ENCODE measurements around the gene GIPC2.
"Not testable (repeated sequence)": the region's sequence is repeated elsewhere in the genome, so short reads cannot be mapped to it uniquely, and the experiment has no call there.

The GIPC2 gene

GRCh38 chr1:78038071-78038470, 7.7 kb upstream of the GIPC2 start:
- DNase-seq = no peak

GRCh38 chr1:78038491-78038939, 7.3 kb upstream of the GIPC2 start:
- DNase-seq = no peak

DNA sequence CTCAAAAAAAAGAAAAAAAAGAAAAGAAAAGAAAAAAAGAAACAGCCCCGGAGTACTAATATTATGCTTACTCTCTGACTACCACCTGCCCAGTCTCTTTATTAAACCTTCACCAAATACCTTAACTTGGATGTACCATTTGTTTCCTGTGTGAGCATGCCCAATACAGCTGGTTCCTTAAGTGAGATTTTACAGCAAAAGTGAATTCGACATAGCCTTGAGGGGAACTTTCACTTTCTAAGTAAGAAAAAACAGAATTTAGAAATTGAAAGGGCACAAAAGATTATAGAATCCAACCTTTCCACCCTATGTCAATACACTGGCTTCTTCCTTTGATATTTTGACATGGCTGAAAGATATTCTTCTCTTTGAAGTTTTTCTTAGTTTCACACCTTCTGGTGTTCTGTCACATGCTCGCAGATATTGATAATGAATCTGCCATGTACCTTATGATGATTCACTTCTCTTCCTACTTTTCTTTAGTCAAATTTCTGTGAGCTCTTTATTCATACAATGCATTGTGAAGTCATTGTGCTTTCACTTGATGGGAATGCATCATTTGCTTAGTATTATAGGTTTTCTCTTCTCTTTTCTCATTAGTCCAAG, 5.2 kb upstream of the GIPC2 start:
- no peak for DNase-seq

GRCh38 chr1:78043436-78043835, 2.3 kb upstream of the GIPC2 start:
- no peak for DNase-seq

DNA sequence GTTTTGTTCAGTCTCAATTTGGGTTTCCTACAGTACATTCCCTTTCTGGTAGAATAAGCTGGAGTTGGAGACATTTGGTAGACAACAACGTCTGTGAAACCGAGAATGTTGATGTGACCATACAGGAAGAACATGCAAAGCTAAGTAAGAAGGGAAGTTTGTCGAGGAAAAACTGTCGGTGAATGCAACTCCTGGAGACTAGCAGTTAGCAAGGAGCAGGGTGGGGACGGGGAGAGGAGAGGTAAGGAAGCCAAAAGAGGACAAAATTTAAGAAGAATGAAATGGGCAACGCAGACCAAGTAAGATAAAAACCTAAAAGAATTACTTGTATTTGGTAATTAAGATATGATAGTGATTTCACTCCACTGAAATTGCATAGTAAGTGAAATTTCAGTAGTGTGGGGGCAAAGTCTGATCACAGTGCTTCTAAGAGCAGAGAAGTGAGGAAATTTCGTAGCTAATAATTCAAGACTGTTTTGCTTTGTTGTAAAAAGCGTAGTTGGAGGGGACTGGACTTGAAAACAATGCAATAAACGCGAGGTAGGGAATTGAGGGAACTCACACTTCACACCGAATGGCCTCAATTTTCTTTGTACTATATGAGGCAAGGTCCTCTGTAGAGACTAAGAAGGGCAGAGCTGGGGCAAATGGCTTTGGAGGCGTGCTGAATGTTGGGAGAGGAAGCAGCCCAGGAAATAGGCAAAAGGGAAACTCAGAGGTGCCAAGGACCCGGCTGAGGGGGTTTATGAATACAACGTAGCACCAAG, 787 bp upstream of the GIPC2 start:
- DNase-seq = no peak

DNA sequence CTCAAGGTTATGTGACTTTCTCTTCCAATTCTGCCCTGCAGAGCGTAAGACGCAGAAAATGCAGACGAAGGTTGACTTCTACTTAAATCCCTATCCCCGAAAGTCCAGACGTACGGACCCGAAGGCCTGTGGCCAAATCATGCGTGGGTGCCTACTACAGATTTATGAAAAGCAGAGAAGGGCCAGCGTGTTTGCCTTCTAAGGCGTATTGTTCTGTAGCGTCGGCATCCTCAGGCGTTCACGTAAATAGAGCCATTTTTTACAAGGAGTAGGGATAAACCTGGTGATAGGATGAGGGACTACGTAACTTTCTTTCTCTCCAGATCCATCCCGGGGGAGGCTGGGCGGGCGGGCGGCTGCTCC, 222 bp upstream of the GIPC2 start:
- no peak for DNase-seq

DNA sequence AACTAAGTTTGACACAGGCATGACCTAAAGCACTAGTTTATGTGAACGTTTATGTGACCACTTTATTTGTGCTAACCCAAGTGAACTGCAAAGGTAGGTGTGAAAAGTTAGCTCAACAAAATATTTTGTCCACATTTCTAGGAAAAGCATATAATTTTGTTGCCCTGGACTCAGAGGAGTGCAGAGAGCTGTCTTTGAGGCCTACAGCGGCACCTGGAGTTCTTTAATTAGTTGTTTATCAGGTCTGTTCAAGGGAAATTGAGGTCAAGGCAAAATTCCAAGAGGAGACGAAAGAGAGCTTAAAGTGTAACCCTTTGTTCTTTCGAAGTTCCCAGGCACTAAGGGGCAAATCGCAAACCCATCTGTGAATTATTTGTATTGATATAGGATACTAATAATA, 1.3 kb downstream of the GIPC2 start:
- no peak for DNase-seq

GRCh38 chr1:78047631-78048030, 1.9 kb downstream of the GIPC2 start:
- no peak for DNase-seq

- DNase-seq = no peak
These were observed 2.7 kb downstream of the GIPC2 start for GRCh38 chr1:78048446-78048845.

GRCh38 chr1:78049396-78049795, 3.6 kb downstream of the GIPC2 start:
- no peak for DNase-seq

DNA sequence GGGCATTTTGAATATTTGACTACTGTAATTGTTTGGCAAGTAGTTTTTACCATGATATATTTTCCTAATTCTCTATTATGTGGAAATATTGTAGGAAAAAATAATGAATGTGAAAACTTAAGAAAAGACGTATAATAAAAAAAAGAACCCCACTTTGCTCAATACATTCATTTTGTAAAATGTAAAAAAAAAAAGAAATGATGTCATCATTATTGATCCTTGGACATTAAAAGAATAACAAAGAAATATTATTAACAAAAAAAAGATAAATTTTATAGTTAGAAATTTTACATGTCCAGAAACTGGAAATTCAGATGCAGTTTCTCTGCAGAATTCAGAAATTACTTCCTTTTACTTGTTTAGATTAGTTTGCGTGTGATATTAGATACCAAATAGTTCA, 5.2 kb downstream of the GIPC2 start:
- no peak for DNase-seq

DNA sequence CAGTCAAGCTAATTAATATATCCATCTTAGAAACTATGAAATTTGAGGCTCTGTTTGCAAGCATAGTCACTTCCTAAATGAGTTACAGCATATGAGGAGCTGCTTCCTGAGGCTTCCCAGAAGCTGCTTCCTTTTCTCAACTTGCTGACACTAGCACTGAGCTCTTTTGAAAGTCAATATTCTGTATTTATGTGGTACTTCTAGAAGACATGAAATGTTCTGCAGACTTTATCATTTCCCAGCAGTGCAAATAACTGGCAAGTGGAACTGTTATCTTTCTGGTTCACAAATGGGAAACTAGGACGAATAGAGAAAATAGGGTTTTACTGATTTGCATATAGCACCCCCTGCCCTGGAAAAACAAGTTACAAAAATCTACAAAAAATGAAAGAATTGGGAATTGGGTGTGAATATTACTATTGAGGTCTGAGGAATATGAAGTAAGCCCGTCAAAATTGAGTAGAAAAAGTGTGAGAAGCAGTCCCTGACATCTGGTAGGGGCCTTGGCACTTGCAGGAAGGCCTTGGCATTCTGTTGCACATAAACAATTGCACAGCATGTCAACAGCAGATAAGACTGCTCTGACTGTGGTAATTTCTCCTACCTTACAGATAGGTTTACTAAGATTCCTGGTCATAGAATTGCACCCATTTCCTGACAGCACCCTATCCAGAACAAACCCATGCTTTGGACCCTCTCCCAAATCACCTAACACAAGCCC, 7.1 kb downstream of the GIPC2 start:
- DNase-seq = no peak

GRCh38 chr1:78053498-78053897, 7.7 kb downstream of the GIPC2 start:
- no peak for DNase-seq

DNA sequence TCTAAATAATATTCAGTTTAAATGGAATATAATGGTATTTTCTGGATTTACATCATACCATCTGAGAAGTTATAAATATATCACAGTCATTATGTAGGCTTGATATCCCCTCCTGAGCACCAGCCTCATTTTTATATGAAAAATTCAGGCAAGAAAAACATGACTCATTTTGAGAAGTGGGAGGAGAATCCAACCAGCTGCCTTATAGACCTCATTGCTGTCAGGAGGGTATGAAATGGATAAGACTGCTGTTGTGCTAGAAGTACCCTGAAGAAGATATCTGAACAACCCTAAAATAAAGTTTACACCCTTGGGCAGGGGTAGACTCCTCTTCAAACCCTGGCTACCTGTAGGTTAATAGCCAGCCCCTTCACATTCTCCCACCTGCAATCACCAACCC, 8.8 kb downstream of the GIPC2 start:
- DNase-seq = no peak

DNA sequence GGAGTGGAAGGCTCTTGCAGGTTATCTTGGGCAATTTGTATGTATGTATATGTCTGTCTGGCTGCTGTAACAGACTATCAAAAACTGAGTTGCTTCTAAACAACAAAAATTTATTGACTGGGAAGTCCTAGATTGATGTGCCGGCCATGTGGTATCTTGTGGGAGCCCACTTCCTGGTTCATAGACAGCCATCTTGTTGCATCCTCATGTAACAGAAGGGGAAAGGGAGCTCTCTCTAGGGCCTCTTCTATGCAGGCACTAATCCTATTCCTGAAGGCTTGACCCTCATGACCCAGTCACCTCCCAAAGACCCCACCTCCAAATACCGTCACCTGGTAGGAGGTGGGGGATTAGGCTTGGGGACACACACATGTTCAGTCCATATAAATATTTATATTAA, 9.2 kb downstream of the GIPC2 start:
- DNase-seq = no peak

DNA sequence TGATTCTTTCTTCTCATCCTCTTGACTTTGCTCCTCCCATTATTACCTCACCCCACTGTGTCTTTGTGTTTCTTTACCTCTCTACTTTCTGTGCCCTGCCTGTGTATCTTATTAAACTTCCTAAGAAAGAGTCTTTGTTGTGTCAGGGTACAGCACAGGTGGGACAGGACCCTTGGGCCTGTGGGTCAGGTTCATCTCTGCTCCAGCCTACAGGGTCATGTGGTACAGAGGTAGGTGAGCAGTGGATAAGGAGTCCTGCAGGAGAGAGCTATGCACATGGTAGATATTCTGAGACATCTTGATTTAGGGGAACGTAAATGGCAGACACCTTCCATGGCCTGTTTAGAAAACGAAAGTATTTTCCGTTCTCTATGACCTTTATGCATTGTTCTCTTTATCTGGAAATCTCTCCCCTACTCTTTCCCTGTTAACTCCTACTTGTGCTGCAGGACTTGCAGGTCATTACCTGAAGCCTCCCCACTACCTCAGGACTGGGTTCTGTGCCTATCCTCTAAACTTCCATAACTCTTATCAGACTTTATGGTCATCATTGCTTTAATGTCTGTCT, 9.9 kb downstream of the GIPC2 start:
- DNase-seq = no peak

DNA sequence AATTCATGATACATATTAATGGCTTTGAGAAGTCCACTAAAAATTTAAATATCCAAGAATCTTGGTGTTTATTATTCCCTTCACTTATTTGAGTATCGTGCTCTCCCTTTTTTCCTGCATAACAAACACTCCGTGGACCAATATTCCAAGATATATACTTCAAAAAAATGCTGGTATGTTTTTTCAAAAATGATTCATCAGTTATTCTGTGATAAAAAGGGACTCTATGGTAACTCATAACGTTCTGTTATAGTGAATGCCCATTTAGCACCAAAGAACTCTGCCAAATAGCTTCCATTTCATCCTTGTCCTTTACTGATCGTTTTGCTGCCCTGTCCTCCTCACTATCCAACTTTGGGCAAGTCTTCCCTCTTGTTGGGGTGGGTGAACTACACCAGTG, 12.9 kb downstream of the GIPC2 start:
- DNase-seq = no peak

DNA sequence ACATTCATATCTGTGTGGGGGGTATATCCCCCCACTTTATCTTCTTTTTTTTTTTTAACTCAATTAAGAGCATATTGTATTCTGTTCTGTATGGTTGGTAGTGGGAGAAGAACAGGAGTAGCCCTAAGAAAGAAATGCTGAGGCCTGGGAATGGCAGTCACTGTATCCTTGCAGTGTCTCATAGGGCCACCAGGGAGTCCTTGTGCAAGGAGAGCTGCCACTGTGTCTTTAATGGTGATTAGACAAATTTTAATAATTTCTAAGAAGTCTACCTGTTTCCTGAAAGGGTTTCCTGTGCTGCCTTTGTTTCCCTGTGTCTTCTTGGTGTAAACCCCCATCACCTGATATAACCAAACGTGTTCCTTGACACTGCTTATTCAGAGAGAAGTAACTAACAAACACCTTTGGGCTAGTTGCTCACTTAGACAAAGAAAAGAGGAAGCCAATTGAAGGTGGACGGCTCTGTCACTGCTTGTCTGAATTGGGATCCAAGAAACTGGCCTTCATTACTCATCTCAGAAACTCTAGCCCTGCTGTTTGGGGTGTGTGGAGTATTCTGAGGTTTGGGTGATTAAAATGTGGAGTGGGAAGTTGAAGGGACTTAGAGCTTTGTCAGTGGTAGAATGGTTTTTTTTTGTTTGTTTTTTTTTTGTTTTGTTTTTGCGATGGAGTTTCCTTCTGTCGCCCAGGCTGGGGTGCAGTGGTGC, 15.2 kb downstream of the GIPC2 start:
- no peak for DNase-seq

DNA sequence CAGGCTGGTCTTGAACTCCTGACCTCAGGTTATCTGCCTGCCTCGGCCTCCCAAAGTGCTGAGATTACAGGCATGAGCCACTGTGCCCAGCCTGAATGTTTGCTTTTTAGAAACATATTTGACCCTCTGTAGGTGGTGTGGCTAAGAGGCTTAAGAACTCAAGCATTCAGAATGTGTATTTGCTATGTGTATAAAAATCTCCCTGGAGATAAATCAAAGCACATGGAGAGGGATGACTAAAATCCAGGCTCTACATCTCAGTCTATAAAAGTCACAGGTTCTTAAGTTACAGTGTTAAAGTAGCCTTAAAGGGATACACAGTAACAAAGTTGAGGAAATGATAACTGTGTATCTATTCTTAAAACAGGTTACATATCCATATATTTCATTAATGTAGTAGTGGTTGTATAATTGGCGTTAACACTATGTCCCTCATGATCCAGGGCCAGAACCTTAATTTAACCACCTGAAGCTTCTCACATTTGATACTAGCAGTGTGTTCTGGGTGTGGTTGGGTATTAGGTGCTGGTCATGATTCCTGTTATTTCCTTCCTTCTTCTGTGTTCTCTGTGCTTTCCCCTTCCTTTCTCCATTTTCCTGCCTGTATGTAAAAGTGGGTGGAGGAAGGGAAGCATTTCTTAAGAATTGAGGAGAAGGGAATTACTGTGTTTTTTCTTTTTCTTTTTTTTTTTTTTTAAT, 16.2 kb downstream of the GIPC2 start:
- DNase-seq = no peak

DNA sequence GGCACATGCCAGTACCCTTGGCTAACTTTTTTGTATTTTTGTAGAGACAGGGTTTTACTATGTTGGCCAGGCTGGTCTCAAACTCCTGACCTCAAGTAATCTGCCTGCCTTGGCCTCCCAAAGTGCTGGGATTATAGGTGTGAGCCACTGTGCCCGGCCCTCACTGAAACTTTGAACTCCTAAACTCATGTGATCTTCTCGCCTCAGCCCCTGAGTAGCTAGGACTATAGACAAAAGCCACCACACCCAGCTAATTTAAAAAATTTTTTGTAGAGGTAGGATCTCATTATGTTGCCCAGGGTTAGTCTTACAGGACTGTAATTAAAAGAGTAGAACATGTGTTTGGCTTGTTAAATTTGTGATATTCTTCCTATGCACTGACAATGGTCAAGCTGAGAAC, 19.1 kb downstream of the GIPC2 start:
- not testable (repeated sequence) for DNase-seq

GRCh38 chr1:78068681-78069283, 23.0 kb downstream of the GIPC2 start:
- DNase-seq = no peak

GRCh38 chr1:78069784-78070183, 24.0 kb downstream of the GIPC2 start:
- no peak for DNase-seq

Data from activated CD4-positive, CD25-positive, alpha-beta regulatory T cell treated with anti-CD3 and anti-CD28 coated beads, Interleukin-2, amount 50 U/mL, for 72 hours (primary cell).